ENCODE measurements around the gene PTPRU.

GRCh38 chr1:29371332-29371731 lies 135.0 kb downstream of the PTPRU start:
- TF ChIP-seq POLR2A (IDR thresholded peaks at IDR 0.05) = no peak
- TF ChIP-seq CTCF (IDR thresholded peaks at IDR 0.05) = no peak
